Bronchial epithelial cell (primary cell): ENCODE measurements around the gene LCLAT1. TPM values are rescaled to one million over a fixed set of nuclear protein-coding genes. Genes with fewer than 3 reads are reported as not detected.

Experiments used
- DNase-seq: peaks from one replicate; pipeline ENCODE4 v3.0.0-alpha.2; 2010; ENCODE audit warnings: low read depth
- FAIRE-seq: peaks from 2 replicates; lab custom pipeline; 2011; peaks lifted over from hg19 to GRCh38; lab: Jason Lieb, UNC
- H3K27me3 ChIP-seq: 2 replicates; pipeline ENCODE4 v1.5.1; 2011; ENCODE audit warnings: low read length; ENCODE audit not compliant: control insufficient read depth, insufficient read depth
- H3K36me3 ChIP-seq: 2 replicates; pipeline ENCODE4 v1.5.1; 2011; ENCODE audit warnings: low read length; ENCODE audit not compliant: control insufficient read depth, insufficient read depth
- H3K4me3 ChIP-seq: 2 replicates; pipeline ENCODE4 v1.5.1; 2011; ENCODE audit warnings: mild to moderate bottlenecking, low read depth, low read length, control low read depth
- CTCF ChIP-seq: IDR thresholded peaks from 2 replicates; pipeline ENCODE4 v1.5.1; 2011; ENCODE audit warnings: mild to moderate bottlenecking, moderate library complexity, low read length, control low read depth, inconsistent platforms; ENCODE audit not compliant: insufficient read depth, severe bottlenecking
- total RNA-seq: library from RNA; depleted of rRNA; stranded (reverse); fragments of >200 nt; gene quantifications from 2 replicates; pipeline ENCODE4 v1.2.1, GENCODE V29; 2014

LCLAT1 gene
- total RNA-seq, 1 donor from 2014 or later = 8.7 TPM

GRCh38 chr2:30427606-30428347 is 19.3 kb upstream of the LCLAT1 start:
- no peaks in the 10 kb centered on the region for H3K36me3 ChIP-seq
- no peak for FAIRE-seq
- TF ChIP-seq CTCF = no peak
- H3K27me3 ChIP-seq = no peaks in the 10 kb centered on the region
- H3K4me3 ChIP-seq = no peak overlapping the region
- DNase-seq = no peak

DNA sequence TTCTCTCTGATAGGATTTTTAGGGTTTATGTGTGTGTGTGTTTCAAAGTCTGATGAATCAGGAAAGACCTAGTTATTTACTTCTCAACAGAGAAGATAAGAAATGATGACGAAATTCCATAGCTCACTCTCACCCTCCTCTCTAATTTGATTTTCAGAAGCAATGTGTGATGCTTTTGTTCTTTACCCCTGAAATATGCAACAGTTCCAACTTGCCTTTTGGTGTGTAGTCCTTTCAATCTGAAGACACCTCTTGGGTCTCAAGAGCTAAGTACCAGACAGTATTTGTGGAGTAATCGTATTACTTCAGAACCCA is 18.7 kb upstream of the LCLAT1 start:
- Histone ChIP-seq H3K36me3 (no peaks in the 10 kb centered on the region), H3K4me3 (no peak overlapping the region), H3K27me3 (no peaks in the 10 kb centered on the region)
- TF ChIP-seq CTCF = no peak
- no peak for DNase-seq
- FAIRE-seq = no peak

DNA sequence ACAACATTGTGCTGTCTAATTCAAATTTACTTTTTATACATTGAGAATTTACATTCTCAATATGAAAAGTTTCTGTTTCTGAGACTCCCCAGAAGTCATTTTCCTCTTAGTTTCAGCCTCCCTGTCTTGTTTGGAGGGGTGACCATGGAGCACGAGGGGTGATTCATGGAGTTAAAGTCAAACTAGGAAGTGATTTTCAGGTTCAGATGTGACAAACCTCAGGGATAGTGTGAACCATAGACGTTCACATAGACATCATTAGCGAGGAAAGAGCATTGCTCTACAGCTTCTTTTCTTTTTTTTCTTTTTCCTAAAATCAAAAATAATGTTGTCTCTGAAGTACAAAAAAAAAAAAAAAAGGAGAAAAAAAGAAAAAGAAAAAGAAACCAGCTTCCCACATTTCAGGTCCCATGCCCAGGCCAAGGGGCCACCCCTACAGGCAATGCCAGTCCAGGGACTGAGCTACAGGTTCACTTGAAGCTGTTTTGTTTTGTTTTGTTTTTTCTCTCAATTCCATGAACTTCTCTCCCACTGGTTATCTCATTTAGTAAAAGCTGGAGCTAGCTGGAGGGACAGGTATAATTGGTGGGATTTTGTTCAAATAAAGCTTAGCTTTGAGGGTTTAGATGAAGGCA is 18.1 kb upstream of the LCLAT1 start:
- Histone ChIP-seq H3K4me3 (no peak overlapping the region), H3K27me3 (no peaks in the 10 kb centered on the region), H3K36me3 (no peaks in the 10 kb centered on the region)
- DNase-seq (no peak), FAIRE-seq (no peak)
- TF ChIP-seq CTCF = no peak

GRCh38 chr2:30433541-30434299 is 13.3 kb upstream of the LCLAT1 start:
- H3K36me3 ChIP-seq = no peaks in the 10 kb centered on the region
- FAIRE-seq = no peak

GRCh38 chr2:30434708-30435107 is 12.3 kb upstream of the LCLAT1 start:
- no peak for DNase-seq
- Histone ChIP-seq H3K27me3 (no peaks in the 10 kb centered on the region), H3K4me3 (no peak overlapping the region), H3K36me3 (no peaks in the 10 kb centered on the region)
- no peak for TF ChIP-seq CTCF
- FAIRE-seq = no peak

More at GRCh38 chr2:30433541-30434299, 13.3 kb upstream of the LCLAT1 start:
- Histone ChIP-seq H3K4me3 (no peak overlapping the region), H3K27me3 (no peaks in the 10 kb centered on the region)
- no peak for TF ChIP-seq CTCF
- DNase-seq = no peak
